GM21360 (cell line): Measurements from ENCODE around the gene RANBP9.
A peak's percentile ranks its signal among the peaks of the same experiment; 100 is the strongest.

Experiments used
- ATAC-seq: cut with Tn5 transposase; IDR thresholded peaks from one replicate; pipeline ENCODE4 v1.9.1; 2021; ENCODE audit warnings: mild to moderate bottlenecking, moderate library complexity; ENCODE audit not compliant: unreplicated experiment

RANBP9 gene

DNA sequence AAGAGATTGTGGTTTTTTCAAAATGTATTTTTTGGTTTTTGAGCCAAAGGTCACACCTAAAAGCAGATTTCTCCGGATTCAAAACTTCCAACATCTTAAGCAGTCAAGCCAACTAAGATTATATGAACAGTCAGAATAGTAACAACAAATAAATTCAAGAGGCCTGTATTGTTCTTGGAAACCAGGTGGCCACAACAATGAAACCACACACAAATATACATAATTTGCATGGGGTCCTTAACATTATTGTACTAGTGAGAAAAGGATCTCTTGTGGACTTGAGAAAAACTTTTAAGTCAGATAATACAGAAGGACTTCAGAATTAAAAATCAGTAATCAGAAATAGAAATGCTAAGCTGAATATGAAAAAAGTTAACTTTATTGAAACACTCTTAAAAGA lies 55.9 kb downstream of the RANBP9 start:
- no peak for ATAC-seq

DNA sequence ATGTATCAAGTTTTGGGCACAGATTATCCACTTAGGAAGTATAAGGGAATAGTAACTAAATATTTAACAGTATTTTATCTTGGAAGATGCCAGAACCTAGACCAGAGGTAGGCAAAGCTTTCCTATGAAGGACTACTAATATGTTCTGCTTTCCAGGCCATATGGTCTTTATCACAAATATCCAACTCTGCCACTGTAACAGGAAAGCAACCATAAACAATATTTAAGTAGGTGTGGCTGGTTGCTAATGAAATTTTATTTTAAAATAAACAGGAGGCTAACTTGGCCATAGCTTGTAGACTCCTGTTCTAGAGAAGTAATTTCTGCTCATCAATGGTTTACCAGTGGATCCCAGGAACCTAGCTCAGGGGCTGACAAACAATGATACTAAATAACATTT lies 57.1 kb downstream of the RANBP9 start:
- ATAC-seq = no peak

DNA sequence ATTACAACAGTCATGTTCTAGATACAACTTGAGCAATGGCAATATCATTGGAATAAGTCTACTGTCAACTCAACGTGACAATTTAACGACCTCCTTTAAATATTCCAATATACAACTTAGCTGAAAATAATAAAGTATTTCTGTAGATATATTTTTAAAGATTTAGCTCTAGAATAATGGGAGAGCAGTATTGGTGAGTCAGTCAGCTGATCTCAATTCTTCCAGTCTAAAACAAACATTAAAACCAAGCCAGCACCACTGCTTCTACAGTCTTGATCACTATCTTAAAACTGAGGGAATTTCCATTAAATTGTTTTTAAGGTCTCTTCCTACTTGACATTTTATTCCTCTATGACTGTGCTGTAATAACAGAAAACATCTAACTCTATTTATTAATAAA lies 58.3 kb downstream of the RANBP9 start:
- ATAC-seq = no peak

DNA sequence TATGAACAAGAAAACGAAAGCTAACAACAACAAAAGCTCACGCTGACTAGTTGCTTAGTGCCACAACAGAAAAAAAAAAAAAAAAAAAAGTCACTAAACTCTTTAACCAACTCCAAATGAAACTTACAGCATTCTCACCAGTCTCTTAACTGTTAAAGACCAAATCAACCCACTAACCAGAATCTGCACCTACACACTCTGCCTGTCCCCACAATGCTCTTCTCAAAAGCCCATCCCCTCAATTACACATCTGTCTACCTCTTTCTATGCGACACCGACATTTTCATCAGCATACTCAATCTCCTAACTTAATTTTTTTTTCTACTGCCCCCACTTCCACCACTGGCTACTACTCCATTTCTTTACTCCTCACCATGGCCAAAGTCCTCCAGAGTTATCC lies 62.2 kb downstream of the RANBP9 start:
- ATAC-seq = no peak

DNA sequence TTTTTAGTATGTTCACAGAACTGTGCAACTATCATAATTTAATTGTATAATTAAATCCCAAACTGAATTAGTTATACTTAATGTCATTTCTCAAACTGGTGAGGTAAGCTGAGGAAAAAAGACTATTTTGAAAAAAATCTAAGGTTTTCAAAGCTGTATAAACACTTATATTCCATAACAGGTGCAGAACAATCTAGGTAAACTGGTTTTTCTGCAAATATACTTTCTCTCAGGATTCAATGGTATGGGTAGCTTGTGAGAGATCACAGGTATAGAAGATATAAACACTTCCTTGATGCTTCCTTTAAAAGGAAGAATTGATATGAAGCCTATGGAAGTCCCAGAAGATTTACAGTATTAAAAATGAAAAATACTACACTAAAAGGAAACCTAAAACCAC lies 62.8 kb downstream of the RANBP9 start:
- ATAC-seq = no peak

DNA sequence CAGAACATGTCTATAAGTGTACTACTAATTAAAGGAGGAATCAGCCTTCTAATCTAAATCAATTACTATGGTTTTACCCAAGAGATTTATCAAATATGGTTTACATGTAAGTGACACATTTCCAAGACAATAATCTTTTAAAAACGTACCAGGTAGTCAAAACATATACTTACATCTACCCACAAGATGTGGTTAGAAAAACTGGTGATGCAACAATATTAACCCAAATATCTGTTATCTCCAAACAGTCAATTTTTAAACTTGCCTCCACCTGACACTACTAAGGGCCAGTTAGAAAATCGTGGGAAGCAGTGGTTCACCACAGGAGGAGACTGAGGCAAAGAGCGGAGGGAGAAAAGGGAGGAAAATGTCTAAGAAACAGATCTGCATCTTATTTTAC lies 68.5 kb downstream of the RANBP9 start:
- no peak for ATAC-seq

DNA sequence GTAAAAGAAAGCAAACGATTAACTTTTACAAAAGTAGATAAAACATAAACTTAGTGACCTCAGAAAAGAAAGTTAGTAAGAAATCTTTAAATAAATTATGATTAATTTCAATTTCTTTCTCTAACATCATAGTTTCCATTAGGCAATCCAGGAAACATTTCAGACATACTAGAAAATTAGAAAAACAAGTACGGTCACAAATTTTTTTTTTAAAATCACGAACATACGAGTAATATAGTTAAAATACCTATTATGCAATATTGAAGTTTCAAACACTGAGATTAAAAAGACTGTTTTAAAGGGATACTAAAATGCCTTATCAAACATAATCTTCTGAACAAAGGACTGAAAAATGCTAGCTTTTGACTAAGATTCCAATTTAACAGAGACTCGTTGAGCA lies 70.3 kb downstream of the RANBP9 start:
- no peak for ATAC-seq

DNA sequence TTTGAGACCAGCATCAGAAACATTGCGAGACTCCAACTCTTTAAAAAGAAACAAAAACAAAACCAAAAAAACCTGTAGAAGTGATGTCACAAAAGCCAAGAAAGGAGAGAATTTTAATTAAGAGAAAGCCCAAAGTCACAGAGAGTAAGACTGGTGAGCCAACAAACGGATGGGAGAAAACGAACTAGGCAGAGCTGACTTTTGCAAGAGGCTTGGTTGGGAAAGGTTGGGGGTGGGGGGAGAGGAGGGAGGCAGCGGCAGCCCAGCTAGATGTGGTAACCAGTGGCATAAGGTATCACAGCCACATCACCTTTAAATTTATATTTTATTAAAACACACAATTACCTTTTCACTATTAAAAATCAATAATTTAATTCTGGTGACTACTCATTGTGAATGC lies 73.0 kb downstream of the RANBP9 start:
- no peak for ATAC-seq

DNA sequence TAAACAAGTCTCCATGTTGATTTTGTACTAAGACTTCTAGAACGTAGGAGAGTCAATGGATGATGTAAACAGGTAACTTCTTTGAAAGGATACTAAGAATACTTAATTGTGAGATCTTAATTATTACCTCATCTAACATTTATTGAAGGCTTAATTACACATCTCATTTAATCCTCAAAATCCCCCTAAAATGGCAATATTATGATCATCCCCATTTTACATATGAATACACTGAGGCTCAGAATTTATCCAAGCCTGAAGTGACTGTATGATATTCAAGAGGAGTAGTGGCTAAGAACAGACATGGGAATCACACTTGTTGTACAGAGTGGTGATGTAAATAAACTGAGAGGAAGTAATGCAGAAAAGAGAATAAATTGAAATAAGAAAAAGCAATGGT lies 73.6 kb downstream of the RANBP9 start:
- ATAC-seq = no peak

DNA sequence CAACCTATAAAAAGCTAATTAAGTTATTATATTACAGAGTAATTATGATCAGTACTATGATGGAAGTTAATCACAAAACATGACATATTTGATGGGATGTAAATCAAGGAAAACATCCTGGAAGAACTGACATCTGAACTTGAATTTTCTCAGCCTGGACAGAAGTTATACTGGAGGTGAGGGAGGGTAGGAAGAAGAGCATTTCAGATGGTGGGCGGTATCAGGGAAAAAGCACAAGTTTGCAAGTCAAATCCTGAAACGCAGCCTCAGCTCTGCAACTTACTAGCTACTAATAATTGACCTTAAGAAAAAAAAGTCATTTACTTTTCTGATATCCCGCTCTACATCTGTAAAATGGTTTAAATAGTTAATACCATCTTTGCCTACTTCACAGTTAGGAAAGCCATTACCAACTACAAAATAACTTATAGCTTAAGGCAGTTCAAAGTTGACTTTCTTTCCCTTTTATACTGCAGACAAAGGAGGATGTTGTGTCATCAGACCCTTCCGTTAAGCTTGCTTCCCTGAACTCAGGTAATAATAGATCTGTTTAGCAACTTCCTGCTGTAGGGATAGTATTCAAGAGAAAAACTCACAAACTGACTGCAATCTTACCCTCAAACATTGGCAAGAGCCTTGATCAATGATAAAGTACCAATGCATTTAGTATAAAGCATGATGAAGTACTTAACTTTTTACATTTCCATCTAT lies 75.5 kb downstream of the RANBP9 start:
- ATAC-seq = no peak

DNA sequence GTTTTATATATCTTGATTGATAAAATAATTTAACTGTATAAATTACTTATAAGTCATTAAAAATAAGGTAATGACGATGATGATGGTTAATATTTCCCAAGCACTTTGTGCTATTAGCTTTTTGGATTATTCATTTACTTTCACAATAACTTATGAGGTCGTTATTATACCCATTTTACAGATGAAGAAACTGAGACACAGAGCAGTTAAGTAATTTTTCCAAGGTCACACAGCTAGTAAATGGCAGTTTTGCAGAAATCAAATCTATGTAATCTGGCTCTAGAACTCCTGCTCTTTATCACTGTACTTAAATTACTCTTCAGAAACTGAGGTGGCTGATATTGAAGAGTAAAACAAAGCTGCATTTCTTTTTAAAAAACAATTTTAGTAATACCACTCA lies 78.3 kb downstream of the RANBP9 start:
- no peak for ATAC-seq

DNA sequence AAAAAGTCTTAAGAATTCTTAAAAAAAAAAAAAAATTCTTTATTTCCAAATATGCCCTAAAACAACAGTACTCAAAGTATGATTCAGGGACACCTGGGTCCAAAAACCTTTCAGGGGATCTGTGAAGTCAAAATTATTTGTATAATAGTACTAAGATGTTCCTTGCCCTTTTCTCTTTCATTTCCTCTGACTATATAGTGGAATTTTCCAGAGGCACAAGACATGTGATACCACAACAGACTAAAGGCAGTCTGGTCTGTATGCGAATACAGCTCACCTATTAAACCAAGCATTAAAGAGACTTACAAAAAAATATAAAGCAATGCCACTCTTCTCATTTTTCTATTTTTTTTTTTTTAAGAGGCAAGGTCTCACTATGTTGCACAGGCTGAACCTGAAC lies 81.1 kb downstream of the RANBP9 start:
- no peak for ATAC-seq

DNA sequence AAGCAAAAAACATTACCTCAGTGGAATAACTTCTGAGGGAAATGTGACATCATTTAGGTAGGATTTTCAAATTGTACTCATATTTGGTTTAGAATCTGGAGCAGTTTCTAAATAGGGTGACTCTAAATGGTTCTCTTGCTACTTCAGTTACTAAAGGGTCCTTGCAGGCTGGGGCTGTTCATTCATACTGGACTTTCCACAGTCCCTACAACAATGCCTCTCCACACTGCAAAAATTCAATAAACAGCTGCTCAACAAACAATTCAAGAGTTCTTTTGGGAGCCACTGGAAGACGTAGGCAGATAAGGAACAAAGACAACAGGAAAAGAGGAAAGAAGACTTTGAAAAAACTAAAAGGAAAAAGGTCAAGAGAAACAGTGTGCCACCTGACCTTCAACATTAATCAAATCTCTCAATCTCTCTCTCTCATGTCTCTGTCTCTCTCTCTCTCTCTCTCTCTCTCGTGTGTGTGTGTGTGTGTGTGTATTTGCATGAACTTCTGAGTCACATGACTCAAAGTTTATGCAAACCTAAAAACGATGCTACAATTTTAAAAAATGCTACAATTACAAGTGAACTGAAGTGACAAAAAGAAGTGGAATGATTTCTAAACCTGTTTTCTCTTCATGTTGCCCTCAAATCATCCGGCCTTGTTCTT lies 82.0 kb downstream of the RANBP9 start:
- no peak for ATAC-seq

DNA sequence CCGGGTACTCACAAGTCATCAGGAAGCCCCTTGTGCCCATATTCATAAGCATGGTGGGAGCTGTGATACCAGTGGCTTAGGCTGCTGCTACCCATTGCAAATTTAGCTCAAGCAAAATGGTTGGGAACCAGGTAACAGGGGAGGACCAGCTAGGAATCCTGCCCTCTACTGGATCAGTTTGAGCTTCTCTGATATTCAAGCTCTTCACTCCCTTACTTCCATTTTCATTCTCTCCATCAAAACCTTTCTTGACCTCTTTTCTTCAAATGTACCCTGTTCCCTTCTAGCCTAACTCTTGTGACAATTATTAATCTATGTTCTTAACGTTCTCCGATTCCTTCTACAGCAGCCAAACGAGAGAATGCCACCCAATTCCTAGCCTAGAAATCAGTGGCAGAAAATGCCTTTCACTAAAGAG lies 86.8 kb downstream of the RANBP9 start:
- no peak for ATAC-seq

DNA sequence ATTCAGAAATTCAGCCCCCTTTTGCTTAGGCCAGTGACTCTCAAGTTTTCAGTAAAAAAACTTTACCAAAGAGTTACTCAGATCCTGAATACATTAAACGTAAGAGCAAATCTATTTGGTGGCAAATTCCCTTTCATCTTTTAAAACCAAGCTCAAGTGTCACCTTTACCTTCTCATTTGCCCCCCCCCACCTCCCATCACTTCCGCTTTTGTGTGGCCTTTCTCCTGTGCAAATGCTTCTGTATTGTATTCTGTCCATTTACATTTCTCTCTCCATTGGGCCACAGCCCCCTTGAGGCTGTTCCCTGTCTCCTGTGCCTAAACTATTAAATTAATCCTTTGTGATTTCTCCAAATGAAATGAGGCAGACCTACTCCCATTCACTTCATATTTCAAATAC lies 94.6 kb downstream of the RANBP9 start:
- no peak for ATAC-seq

DNA sequence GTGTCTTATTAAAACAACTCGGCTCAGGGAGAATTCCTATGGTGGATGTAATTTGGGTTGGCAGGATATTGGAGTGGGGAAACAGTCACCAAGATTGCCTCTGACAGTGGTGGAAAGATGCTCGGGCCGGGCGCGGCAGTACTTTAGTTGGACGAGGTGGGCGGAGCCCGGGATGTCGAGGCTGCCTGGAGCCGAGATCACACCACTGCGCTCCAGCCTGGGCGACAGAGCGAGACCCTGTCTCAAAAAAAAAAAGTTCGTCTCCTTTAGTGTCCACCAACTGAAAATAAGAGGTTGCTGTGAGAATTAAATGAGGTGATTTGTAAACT lies 95.9 kb downstream of the RANBP9 start:
- no peak for ATAC-seq

DNA sequence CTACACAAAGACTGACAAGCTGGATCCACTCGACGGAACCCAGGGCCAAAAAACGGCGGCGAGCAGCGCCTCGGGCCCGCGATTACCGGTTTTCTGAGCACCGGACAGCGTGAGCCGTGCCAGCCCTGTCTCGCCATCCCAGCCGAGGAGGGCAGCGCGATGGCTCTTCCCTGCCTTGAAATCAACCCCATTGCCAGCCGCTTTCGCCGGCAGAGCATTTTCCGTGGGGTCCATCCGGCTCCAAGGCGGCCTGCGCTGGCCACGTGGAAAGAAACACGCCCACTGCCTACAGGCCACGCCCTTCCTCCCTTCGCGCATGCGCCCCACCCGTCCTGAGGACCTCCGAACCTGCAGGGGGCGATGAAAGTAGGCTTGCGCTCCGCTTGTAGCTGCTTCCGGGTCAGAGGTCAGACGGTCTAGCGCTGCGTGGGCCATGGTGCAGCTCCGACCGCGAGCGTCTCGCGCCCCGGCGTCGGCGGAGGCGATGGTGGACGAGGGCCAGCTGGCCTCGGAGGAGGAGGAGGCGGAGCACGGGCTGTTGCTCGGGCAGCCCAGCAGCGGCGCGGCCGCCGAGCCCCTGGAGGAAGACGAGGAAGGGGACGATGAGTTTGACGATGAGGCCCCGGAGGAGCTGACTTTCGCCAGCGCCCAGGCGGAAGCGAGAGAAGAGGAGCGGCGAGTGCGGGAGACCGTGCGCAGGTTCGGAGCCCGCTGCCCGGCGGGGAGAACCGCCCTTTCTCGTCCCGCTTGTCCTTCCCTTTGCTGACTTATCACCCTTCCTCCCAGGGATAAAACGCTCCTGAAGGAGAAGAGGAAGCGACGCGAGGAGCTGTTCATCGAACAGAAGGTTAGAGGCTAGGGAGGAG lies 96.5 kb downstream of the RANBP9 start, which contains the start of gene NOL7:
TSS of gene NOL7 (plus strand) at position 410 of the 866 bp plus-strand sequence. CDS start at position 434, 24 bp downstream.
- peak; percentile 83 for ATAC-seq

DNA sequence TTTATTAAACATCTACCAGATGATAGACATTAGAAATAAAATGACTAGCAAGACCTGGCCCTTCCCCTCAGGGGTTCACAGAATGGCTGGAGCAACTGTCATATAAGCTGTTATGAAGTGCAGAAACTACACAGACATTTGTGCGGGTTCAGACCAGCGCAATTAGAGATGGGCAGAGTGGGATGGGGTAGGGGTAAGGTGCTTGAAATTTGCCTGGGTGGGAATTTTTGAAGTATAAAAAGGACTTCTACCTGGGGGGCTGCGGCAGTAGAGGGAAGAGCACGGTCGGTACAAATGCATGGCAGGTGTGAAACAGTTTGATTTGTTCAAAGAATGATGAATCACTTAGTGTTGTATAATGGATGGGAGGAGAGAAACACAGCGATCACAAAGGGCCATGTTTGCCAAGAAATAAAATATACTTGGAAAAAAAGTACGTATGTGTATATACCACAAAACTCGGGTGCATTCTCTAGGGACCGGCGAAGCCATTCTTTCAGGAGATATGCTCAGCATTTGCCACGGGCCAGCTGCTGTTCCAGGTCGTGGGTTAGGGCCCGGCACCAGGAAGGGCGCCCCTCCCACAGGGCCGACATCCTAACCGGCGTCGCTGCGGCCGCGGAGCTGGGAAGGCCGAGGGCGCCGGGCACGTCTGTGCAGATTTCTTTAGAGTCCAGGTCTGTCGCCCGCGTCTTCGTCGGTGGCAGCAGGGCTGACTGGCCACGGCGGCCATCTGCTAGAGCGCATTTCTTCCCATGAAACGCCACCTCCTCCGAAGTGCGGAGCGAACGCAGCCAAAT lies 97.3 kb downstream of the RANBP9 start:
- peak; percentile 15 for ATAC-seq

DNA sequence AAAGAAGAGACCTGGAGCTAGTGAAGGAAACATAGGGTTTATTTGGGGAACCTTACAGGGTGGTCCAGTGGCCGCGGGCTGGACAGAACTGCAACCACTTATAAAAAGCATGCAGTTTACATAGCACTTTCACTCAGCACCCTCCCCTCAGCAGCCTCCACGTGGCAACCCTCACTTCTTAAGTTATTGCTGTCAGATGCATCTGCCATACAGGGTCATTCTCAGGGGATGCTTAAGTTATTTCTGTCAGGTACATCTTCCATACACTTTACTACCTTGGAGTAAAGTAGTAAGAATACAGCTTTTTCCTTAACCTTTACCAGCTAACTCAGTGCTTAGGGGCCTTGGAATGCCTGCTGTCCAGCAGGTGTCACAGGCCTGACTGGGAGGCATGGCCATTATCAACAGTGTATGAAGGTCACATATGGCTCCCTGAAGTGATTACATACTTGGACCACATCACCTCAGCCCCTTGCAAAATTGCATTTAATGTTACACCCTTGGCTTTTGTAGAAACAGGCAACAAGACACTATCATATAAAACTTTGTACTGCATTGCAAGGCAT lies 98.5 kb downstream of the RANBP9 start:
- ATAC-seq = no peak

DNA sequence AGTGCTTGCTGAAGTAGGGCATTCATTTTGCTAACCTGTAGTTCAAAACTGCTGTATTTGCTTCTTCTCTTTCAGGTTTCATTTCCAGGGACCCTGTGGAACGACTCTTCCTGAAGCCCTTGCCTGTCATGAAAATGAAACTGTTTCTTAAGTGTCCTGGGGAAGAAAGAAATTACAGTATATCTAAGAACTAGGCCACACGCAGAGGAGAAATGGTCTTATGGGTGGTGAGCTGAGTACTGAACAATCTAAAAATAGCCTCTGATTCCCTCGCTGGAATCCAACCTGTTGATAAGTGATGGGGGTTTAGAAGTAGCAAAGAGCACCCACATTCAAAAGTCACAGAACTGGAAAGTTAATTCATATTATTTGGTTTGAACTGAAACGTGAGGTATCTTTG lies 99.9 kb downstream of the RANBP9 start:
- no peak for ATAC-seq

DNA sequence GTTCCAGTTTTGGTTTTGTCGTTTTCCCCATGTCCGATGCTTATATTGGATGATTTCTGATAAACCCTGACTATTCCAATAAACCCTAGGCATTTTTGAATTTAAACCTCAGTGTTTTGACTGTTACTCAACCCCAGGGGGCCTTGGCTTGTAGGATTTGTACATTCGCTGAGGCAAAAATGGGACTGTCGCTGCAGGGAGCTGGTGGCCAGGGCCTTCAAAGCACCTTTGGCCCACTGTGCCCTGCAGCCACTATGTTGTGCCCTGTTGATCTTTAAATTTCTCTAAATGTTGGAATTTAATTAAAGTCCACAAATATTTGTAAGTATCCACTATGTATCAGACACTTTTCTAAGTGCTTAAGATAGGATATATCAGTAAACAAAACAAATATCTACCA lies 106.0 kb downstream of the RANBP9 start:
- ATAC-seq = no peak
